Pancreas (tissue), 10 donors: Measurements from ENCODE around the gene GOT2. TPM values are rescaled to one million over a fixed set of nuclear protein-coding genes. Genes with fewer than 3 reads are reported as not detected.
"Not testable (repeated sequence)": the region's sequence is repeated elsewhere in the genome, so short reads cannot be mapped to it uniquely, and the experiment has no call there.

Experiments used
- ATAC-seq, 4 donors: fragments of 200-7000 bp; cut with Tn5 transposase; one replicate each; pipeline versions ENCODE4 v1.8.0 to v1.9.1; 2020; ENCODE audit warnings: mild to moderate bottlenecking in 4 of 4, moderate library complexity in 4 of 4
- DNase-seq, 6 donors: peaks; one replicate each; pipeline ENCODE4 v3.0.0-alpha.2; 2020
- FAIRE-seq: peaks from 2 replicates; lab custom pipeline; 2012; peaks lifted over from hg19 to GRCh38; lab: Jason Lieb, UNC
- H3K27ac ChIP-seq, 4 donors: fragments of 200-600 bp; sonication (generic); 1 replicate in 3 of 4; 2 replicates in 1 of 4; pipeline versions ENCODE4 v1.5.0 to v1.8.0; 2020
- H3K27me3 ChIP-seq, 4 donors: fragments of 200-600 bp; one replicate each; pipeline ENCODE4 v1.8.0; 2021
- H3K36me3 ChIP-seq, 3 donors: fragments of 200-600 bp; sonication (generic) in 1 of 3; one replicate each; pipeline versions ENCODE4 v1.5.0 to v1.8.0; 2020 to 2021
- H3K4me1 ChIP-seq, 3 donors: fragments of 200-600 bp; one replicate each; pipeline ENCODE4 v1.8.0; 2021
- H3K4me3 ChIP-seq, 4 donors: fragments of 200-600 bp; sonication (generic) in 2 of 4; one replicate each; pipeline versions ENCODE4 v1.5.0 to v1.8.0; 2020 to 2021
- H3K9me3 ChIP-seq, 4 donors: fragments of 200-600 bp; one replicate each; pipeline ENCODE4 v1.8.0; 2021
- CTCF ChIP-seq, 4 donors: fragments of 200-600 bp; sonication (generic) in 3 of 4; IDR thresholded peaks; one replicate each; pipeline versions ENCODE4 v1.5.0 to v1.8.0; 2021; ENCODE audit warnings: antibody characterized with exemption in 4 of 4
- WGBS, 2 donors: extraction: QIAGEN DNeasy Blood & Tissue Kit; methylation state at CpG; one replicate each; pipeline ENCODE4 v1.1.7; 2013; 5-methylcytosine and 5-hydroxymethylcytosine counted together
- intact Hi-C, 3 donors: fragments of 100-400 bp; cut with DNase I; formaldehyde crosslinking; loops; one replicate each; pipeline versions ENCODE4 v1.11.1 to v1.14.2; 2022
- polyA plus RNA-seq, 2 donors: library from polyadenylated mRNA; stranded (reverse); fragments of 200-250 nt; gene quantifications; one replicate each; pipeline ENCODE4 v1.2.3, GENCODE V29; 2013
- total RNA-seq, 6 donors: library from RNA; stranded (reverse); fragmentation: NEBNext Ultra II Directional in 4 of 6; extraction: Animal tissue kit (Norgen Biotek cat#: 25700) in 4 of 6; gene quantifications; one replicate each; pipeline versions ENCODE4 v1.2.1 to v1.2.4, GENCODE V29; 2021 to 2023
- donor health status: healthy with polysubstance abuse.
- donor health status: DM: no; HTN: no; CAD: no; lungs with moderate emphysema.
- donor health status: DM: no; HTN: no; CAD: no.
- donor health status: control.
- donor health status: control.
- donor health status: Bipolar disorder and iron deficiency.
- donor health status: DM: yes; HTN: yes; CAD: no.
- donor health status: DM: no; HTN: no; CAD: no.
- donor health status: DM: no; HTN: no; CAD: no.
- donor health status: DM: yes; HTN: yes; CAD: no.

GOT2 gene
- total and polyA plus RNA-seq, 8 donors = 17.8 to 34.5 (median 27.8) TPM

- DNase-seq (no peak), ATAC-seq (no peak), FAIRE-seq (no peak)
- Histone ChIP-seq H3K9me3 (no peaks in the 10 kb centered on the region), H3K27me3 (no peaks in the 10 kb centered on the region), H3K4me1 (no peaks in the 10 kb centered on the region), H3K4me3 (no peak overlapping the region), H3K36me3 (peaks cover 0 to 23% (median 8%) of the 10 kb centered on the region in 3 donors), H3K27ac (no peak overlapping the region)
- intact Hi-C loops = no loop called here
- no peak for TF ChIP-seq CTCF (IDR thresholded peaks at IDR 0.05)
- WGBS, 2 donors = 95 to 98% methylated on average over 7 of the region's 7 CpGs
These were observed 24.8 kb downstream of the GOT2 start for GRCh38 chr16:58709333-58709732.

- WGBS, 2 donors = 74 to 81% methylated on average over 4 of the region's 4 CpGs
These were observed 35.0 kb downstream of the GOT2 start for GRCh38 chr16:58699151-58699550.

GRCh38 chr16:58695368-58695767, 38.7 kb downstream of the GOT2 start:
- no peak for FAIRE-seq
- Histone ChIP-seq H3K9me3 (no peaks in the 10 kb centered on the region), H3K27ac (no peak overlapping the region), H3K36me3 (no peaks in the 10 kb centered on the region), H3K4me3 (no peak overlapping the region), H3K27me3 (no peaks in the 10 kb centered on the region), H3K4me1 (no peaks in the 10 kb centered on the region)
- no peak for DNase-seq
- no peak for TF ChIP-seq CTCF (IDR thresholded peaks at IDR 0.05)
- 16 to 27% methylated on average over 1 of the region's 1 CpG for WGBS, 2 donors
- intact Hi-C loops = no loop called here
- ATAC-seq = no peak

More at GRCh38 chr16:58699151-58699550, 35.0 kb downstream of the GOT2 start:
- H3K4me3 ChIP-seq = no peak overlapping the region
- H3K27me3 ChIP-seq = no peaks in the 10 kb centered on the region
- ATAC-seq (no peak), FAIRE-seq (no peak), DNase-seq (no peak)
- no peaks in the 10 kb centered on the region for H3K9me3 ChIP-seq
- intact Hi-C loops = no loop called here
- no peak overlapping the region for H3K27ac ChIP-seq
- H3K4me1 ChIP-seq = no peaks in the 10 kb centered on the region
- no peaks in the 10 kb centered on the region for H3K36me3 ChIP-seq
- TF ChIP-seq CTCF (IDR thresholded peaks at IDR 0.05) = no peak

GRCh38 chr16:58692450-58692849, 41.7 kb downstream of the GOT2 start:
- Histone ChIP-seq H3K4me1 (no peaks in the 10 kb centered on the region), H3K36me3 (no peaks in the 10 kb centered on the region), H3K27me3 (no peaks in the 10 kb centered on the region), H3K4me3 (no peak overlapping the region), H3K9me3 (no peaks in the 10 kb centered on the region), H3K27ac (no peak overlapping the region)
- DNase-seq = no peak
- 44 to 100% methylated on average over 1 of the region's 1 CpG for WGBS, 2 donors
- FAIRE-seq = no peak
- intact Hi-C loops = no loop called here
- no peak for TF ChIP-seq CTCF (IDR thresholded peaks at IDR 0.05)
- no peak for ATAC-seq

DNA sequence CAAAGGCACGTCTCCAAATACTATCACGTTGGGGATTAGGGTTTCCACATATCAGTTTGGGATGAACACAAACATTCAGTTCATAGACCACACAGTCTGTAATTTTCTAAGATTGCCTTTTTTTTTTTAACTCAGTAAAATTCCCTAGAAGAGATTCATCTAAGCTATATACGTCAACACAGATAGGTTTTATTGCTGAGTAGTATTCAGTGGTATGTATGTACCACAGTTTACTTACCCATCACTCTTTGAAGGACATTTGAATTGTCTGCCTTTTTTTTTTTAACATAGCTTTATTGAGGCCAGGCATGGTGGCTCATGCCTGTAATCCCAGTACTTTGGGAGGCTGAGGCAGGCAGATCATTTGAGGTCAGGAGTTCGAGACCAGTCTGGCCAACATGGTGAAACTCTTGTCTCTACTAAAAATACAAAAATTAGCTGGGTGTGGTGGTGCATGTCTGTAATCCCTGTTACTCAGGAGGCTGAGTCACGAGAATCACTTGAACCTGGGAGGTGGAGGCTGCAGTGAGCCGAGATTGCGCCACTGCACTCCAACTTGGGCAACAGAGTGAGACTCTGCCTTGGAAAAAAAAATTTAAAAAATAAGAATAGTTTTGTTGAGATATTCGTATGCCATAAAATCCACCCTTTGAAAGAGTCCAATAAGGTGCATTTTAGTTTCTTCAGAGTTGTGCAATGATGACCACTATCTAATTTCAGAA, 47.0 kb downstream of the GOT2 start:
- 69 to 81% methylated on average over 8 of the region's 8 CpGs for WGBS, 2 donors
- peaks cover 0 to 12% (median 0%) of the 10 kb centered on the region in 3 donors for H3K4me1 ChIP-seq
- FAIRE-seq, H3K36me3 ChIP-seq, H3K27me3 ChIP-seq, DNase-seq, H3K27ac ChIP-seq, intact Hi-C loops, H3K9me3 ChIP-seq, H3K4me3 ChIP-seq, ATAC-seq: not testable (repeated sequence)
